Stimulated activated CD8-positive, alpha-beta memory T cell treated with anti-CD3 and anti-CD28 coated beads, Interleukin-7, amount 100 ng/mL, for 24 hours (primary cell): Measurements from ENCODE around the gene ANO6.
"Not testable (repeated sequence)": the region's sequence is repeated elsewhere in the genome, so short reads cannot be mapped to it uniquely, and the experiment has no call there.

Source experiments
- DNase-seq: peaks from one replicate; pipeline ENCODE4 v3.0.0-alpha.2; 2020; ENCODE audit warnings: low read depth

ANO6 gene

DNA sequence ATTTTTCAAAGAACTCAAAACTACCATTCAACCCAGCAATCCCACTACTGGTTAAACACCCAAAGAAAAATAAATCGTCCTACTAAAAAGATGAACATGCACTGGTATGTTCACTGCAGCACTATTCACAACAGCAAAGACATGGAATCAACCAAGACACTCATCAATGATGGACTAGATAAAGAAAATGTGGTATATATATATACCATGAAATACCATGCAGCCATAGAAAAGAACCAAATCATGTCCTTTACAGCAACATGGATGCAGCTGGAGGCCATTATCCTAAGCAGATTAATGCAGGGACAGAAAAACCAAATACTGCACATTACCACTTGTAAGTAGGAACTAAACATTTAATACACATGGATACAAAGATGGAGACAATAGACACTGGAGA is 3.8 kb upstream of the ANO6 start:
- DNase-seq: no peak

DNA sequence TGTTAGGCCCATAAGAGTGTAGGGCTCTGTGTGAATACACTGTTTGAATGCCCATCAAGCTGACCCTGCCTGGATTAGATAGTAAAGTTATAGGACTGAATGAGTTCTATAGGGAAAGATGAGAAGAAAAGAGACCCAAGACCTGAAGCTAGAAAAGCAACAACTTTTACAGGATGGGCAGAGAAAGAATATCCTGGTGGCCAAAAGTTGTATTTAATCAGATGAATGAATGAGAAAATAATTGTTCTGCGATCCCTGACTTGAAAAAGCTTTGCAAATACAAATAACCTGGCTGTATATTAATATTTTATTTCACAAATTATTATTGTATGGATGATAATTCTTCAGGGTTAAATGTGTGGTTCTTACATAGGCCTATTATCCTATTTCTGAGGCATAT is 2.8 kb upstream of the ANO6 start:
- no peak for DNase-seq

DNA sequence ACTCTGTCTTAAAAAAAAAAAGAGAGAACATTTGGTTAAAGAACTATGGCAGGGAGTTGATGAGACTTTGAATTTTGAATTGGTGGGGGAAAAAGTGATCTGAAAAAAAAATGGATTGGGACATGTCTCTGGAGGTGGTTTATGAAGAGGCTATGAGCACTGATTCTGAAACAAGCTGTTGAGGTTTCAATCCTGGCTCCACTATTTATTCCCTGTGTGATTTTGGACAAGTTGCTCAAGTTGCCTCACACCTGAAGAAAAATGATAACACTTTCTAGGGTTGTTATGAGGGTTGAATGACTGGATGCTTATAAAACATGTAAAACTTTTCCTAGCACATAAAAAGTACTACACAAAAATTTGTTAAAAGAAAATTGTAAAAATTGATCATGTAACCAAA is 1.8 kb upstream of the ANO6 start:
- DNase-seq: no peak

DNA sequence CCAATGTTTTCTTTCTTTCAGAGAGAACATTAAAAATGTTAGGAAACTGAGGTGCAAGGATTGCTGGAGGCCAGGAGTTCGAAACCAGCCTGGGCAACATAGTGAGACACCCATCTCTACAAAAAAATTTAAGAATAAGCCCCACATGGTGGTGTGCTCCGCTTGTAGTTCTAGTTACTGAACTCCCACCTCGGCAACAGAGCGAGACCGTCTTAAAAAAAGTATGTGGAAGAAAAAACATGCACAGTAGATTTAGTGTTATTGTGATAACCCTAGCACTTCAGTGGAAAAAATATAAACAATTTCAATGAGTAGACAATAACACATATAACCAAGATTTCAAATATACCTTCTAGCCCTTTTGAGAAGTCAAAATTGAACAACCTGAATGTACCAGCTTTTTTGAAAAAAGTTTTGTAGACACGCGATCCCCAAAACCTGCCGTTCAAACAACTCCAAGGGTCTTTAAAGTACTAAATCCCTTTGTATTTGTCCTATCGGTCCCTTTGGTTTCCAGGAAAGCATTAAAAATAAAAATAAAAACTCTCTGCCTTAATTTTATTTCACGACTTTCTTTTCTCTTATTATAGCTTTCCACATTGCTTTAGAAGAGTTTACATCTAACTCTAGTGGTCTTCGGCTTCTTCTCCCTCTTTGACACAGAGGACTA is 1.0 kb upstream of the ANO6 start:
- no peak for DNase-seq

DNA sequence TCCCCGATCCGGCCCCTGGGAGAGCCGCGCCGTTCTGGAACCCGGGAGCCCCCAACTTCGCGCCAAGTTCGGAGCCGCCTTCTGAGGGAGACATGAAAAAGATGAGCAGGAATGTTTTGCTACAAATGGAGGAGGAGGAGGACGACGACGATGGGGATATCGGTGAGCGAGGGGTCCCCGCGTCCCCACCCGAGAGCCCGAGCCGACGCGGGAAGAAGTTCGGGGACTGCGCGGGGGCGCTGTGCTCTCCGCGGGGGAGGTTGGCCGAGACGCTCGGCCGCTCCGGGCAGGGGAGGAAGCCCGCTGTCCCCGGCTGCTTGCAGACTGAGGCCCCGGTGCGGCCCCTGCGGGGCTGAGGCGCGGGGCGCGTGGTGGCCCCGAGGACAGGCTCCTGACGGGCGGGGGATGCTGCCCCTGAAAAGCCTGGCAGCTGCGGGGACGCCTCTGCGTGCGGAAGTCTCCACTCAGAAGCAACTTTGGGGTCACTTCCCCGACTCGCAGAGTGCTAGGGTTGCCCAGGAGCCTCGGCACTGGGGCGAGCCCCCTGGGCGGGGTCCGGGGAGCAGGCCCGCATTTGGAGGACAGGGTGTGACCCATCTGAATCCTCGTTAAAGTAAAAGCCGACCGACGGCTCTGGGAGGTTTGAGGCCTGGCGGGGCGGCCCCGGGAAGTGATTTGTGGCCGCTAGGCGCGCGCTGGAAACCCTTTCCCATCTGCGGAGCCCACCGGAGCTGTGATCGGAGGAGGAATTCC is 511 bp downstream of the ANO6 start:
- DNase-seq: peak; percentile 20

DNA sequence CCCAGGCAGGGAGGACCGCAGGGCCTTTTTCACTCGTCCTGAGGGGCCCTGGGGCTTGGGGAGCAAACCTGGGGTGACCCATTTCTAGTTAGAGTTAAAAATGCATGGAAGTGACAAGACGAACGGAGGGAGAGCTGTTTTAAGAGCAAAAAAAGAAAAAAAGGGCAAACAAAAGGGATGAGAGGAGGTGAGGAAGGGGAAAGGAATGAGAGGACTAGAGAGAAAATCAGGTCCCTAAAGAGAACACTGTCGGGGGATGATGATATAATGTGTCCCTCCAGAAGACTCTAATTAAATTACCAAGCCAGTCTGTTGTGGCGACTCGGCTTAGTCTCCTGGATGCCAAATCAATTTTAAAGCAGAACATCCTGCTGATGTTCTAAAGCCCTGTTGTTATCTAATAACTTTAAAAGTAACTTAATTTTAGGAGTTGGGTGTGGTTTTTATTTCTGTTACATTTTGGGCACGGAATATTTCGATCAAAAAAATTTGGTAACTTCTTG is 1.1 kb downstream of the ANO6 start:
- DNase-seq: no peak

DNA sequence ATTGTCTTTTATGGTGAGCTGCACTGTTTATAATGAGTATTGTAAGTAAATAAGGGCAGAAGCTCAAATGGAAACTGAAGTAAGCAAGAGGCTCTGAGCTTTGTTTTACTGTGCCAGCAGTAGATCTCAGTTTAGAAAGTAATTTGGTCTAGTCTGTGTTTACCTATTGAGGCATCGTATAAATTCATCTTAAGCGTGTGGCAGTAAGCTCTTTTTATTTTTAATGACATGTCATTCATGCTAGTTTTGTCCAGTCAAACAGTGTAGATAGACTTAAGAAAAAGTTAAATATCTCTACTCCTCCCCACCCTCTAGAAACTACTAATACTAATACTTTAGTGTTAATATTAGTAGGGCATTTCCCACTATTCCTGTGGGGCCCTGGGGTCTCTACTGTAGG is 2.0 kb downstream of the ANO6 start:
- DNase-seq: no peak

DNA sequence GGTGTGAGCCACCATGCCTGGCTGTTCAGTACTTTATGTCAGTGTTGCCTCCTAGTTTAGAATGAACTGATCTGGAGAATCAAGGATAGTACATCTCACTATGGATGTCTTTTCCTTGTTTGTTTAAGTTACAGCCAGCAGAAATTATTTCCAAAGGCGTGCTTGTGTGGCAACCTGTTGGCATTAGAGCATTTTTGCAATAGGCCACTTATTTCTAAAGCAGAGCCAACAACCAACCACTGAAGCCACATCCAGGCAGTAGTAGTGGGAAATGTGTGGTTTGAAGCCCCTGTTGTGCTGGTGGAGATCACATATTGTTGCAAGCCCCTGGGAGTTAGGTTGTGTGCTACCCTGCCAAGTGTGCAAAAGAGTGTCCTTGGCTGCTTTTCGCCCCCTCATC is 3.7 kb downstream of the ANO6 start:
- no peak for DNase-seq

DNA sequence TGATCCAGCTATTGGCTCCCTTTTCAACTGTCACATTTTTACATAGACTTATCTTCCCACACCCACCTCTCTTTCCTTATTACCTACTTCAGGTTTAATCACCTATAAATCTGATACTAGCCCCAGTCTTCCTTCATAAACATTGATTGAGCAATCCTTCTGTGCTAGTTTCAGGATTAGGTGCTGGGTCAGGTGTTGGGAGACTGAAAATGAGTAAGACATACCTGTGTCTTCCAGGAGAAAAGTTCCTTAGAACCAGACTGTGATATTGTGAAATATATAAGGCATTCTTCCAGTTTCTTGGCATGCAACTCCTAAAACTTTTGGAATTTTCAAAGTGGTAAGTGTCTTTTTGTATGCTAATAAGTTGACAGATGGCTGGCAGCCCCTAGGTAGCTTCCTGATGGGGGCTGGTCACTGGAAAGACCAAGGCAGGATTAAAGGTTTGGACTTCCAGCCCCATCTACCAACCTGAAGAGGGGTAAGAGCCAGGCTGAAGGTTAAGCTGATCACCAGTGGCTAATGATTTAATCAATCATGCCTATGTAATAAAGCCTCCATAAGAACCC is 4.6 kb downstream of the ANO6 start:
- no peak for DNase-seq

DNA sequence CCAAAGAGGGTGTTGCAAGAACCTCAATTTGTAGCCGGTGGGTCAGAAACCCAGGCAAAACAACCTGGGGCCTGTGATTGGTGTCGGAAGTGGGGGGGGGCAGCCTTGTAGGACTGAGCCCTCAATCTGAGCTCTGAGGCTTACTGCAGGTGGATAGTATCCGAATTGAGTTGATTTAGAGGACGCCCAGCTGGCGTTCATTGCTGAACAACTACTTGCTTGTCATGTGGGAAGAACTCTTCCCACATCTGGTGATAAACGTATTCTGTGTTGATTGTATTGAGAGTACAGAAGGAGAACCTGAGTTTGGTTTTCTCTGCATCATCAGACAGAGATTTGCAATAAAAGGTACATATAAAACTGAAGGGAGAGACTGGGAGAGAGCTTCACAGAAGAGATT is 5.1 kb downstream of the ANO6 start:
- no peak for DNase-seq

DNA sequence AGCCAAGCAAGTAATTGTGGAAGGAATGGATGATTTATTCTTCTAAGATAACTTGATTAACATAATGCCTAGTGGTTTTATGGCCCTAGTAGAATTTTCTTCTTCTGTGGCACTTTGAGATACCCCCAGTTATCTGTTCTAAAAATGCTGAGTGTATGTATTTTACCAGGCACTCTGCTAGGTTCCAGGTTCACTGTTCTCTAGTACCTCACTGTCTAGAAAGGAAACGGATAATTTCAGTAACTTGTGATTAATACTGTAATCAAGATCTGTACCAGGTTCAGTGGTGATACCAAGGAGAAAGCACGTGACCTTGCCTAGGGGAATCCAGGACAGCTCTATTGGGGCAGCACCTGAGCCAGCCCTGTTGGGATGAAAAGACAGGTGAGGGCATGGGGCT is 8.0 kb downstream of the ANO6 start:
- DNase-seq: no peak

DNA sequence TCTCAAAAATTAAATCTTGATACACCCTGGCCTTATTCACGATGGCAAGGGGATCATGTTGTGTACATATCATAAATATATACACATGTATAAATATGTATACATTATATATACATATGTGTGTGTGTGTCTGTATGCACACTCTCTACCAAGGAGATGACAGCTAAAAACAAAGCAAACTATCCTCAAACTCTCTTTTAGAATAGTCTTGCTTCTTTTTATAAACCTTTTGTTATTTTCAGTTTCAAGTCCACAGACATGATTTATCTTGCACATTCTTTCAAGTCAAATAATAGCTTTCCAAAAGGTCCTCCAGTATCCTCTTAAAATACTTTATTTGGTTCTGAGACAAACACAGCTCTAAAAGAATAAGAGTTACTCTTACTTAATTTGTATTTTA is 8.4 kb downstream of the ANO6 start:
- no peak for DNase-seq

DNA sequence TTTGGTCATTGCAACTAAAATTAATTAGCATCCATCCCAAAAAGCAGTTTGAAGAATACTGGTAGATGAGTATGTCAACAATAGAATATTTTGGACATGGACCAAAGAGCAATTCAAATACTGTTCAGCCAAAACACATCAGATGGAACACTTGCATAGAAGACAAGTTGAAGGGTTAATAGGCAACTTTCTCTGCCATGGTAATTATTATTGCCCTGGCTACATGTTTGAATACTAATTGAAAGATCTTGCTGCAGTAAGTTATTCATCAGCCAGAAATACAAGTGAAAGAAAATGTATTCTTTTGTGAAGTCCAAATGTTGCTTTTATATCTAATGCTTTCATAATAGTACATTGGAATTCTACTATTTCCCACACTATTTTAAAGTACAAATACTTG is 10.1 kb downstream of the ANO6 start:
- no peak for DNase-seq

DNA sequence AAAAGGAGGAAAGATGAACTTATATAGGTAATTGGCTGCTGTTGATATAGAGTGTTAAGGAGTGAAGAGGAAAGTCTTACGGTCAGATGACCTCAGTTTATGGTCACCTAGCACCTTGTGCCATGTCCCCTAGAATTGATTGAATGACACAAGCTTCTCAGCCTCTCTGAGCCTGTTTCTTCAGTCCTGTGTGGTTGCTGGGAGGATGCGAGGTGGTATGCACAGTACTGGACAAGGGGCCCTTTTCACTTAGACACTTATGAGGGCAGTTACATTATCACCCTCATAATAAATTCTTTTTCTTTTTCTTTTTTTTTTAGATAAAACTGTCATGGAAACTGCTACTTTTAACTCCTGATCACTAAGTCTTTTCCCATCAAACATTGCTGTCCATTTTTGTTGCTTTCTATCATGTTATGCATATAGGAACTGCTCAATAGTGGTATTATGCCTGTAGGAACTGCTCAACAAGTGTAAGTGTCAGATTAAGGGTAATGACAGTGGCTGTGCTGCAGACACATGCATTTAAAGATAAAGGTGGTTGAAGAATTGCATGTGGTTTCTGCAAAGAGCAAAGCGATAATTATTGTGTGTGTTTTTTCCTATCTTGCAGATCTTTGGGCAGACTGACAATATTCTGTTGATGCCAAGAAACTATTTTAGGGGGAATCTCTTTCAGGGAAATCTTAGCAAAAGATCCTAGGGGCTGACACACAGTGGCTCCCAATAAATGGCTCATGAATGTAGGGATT is 11.6 kb downstream of the ANO6 start:
- no peak for DNase-seq

DNA sequence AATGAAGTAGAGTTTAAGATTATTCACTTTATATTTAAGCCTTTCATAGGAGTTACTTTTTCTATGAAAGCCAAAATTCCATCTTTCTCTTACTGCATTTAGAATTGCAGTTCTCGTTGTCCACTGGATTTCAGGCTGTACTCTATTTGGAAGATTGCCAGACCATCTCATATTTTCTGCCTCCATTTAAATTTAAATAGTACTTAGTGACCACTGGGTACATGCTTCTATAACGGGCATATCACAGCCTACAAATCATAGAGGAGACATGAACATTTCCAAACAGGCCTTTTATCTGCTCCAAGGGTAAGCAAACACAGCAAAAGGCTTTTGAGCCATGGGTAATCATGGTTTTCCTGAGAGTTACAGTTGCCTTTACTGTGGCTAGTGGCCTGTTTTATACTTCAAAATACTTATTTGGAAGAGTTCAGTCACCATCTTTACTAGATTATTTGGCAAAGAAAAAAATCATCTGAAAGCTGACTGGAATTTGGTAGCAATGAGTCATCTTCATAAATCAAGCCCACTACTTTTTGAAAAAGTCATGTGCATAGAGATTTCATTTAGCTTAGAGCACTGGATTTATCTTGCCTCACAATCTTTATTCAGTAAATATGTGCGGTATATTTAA is 15.7 kb downstream of the ANO6 start:
- no peak for DNase-seq

DNA sequence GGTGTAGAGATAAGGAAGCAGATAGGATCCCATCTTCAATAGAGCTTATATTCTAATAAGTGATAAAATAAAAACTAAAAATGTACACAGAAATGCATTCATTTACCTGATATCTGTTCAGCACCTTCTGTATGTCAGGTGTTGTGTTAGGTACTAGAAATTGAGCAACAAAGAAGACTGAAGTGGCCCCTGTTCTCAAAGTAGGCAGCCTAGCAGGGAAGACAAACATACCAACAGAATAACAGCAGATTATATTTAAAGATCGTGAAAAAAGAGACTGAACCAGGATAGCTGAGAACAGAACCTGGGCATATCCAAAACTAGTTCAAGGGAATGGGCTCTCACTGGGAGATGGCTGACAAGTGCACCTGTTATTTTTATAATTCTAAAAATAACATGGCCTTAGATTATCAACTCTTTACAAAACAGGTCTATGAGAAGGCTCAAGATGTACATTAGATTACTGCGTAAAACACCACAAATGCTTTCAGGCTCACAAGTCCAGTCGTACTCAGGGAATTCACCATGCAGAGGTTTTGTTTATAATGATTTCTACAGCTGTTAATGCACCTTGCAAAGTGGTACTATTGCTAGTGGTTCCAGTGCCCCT is 16.4 kb downstream of the ANO6 start:
- no peak for DNase-seq

DNA sequence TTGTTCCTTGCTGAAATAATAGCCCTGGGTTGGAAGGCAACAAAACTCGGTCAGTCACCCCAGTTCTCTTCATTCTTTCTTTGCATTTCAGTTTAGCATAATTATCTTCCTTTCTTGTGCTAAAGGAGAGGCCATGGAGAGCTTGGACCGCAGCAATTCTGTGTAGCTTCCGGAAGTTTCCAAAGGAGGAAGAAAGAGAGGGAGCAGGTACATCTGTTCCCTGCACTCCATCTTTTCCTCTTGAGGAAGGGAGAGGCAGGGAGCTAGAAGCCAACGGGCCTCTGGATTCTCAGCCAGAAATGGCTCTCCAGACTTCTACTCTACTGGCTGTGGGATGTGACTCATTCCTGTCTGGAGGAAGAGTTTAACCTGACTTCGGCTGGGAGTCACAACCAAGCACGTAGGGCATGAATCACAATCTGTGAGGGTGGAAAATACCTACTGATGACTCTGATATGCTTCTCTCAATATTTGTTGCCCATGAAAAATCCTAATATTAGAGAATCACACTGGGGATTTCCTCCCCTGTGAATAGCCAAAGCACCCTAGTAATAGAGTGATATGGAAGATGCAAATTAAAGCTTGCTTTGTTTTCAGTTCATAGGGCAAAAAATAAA is 17.0 kb downstream of the ANO6 start:
- DNase-seq: no peak

DNA sequence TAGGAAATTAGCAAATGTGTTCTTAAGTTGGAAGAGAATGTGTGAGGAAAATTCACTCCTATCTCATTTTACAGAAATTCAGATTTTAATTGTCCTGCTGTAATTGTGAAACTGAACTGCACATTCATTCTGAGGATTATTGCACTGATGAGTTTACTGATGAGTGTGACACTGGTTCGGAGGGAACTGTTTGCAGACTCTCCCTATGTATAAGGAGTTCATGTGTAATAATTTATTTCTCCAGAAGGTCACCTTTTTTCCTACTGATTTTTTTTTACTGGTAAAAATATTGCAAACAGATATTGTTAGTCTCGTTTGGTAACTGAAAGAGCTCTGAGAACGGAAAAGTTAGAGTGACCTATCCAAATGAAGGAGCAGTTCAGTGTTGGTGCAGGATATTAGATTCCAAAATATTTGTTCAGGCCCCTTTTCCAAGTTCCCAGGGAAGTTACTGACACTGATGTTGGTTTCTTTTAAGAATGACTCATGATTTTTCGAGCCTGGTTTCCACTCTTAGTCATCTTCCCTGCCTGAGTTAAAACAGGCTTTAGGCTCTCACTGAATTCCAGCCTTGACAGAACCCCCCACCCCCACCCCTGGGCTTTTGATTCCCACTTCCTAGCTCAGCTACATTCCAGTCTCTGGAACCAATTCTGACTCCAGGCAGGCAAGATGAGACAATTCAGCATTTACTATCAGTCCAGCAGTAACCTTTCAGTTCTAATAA is 18.4 kb downstream of the ANO6 start:
- DNase-seq: no peak

DNA sequence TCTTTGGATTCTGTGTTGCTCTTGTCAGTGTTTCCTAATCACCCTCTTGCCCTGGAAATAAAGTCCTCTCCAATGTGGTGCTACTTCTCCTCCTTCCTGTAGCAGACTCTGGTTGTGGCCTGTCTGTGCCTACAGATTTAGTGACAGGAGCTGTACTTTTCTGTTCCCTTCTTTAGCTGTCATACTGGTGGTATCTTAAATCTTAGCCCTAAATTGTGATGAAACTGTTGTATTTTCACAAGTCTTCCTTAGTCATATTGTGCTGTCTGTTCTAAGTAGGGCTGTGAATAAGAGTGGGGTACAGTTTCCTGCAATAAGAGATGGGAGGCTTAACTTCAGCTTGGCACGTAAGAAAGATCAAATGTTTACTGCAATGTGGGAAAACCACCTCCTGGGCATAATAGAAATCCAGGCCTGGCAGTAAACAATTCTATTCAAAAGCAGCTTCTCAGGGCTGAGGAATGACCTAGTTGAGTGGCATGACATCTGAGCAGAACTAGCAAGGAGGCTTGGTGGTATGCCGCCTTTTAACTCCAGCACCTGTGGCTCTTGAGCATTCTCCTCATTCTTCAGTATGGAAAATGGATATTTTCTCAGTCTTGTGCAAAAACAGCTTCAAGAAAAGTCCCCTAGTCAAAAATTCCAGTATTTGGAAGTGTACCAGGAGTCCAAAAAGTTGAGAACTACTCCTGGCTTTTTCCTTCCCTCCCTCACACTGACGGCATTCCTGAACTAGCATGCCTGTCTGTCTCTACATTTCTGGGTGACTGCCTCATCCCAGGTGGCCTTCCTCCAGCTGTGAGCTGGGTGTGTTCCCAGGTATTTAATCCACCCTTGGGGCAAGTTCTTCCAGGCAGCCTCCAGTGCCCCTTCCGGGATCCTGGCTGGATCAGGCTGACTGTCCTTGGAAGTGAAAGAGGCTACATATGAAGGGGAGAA is 19.5 kb downstream of the ANO6 start:
- DNase-seq: no peak

DNA sequence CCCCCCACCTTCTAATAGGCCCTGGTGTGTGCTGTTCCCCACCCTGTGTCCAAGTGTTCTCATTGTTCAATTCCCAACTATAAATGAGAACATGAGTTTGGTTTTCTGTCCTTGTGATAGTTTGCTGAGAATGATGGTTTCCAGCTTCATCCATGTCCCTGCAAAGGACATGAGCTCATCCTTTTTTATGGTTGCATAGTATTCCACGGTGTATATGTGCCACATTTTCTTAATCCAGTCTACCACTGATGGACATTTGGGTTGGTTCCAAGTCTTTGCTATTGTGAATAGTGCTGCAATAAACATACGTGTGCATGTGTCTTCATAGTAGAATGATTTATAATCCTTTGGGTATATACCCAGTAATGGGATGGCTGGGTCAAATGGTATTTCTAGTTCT is 20.5 kb downstream of the ANO6 start:
- not testable (repeated sequence) for DNase-seq
